Left lung (tissue), 10 donors: ENCODE measurements around the gene SLC4A11. TPM values are rescaled to one million over a fixed set of nuclear protein-coding genes. Genes with fewer than 3 reads are reported as not detected.
A peak's percentile ranks its signal among the peaks of the same experiment; 100 is the strongest.
"Not testable (repeated sequence)": the region's sequence is repeated elsewhere in the genome, so short reads cannot be mapped to it uniquely, and the experiment has no call there.

ENCODE experiments used
- ATAC-seq: fragments of 200-7000 bp; cut with Tn5 transposase; one replicate; pipeline ENCODE4 v1.9.1; 2020; ENCODE audit warnings: moderate library complexity
- DNase-seq, 4 donors: peaks; one replicate each; pipeline ENCODE4 v3.0.0-alpha.2; 2013 to 2020
- H3K27ac ChIP-seq, 2 donors: fragments of 200-600 bp; sonication (generic) in 1 of 2; one replicate each; pipeline versions ENCODE4 v1.5.0 to v1.8.0; 2020 to 2021
- H3K27me3 ChIP-seq, 2 donors: fragments of 200-600 bp; sonication (generic) in 1 of 2; one replicate each; pipeline versions ENCODE4 v1.5.0 to v1.8.0; 2020 to 2021
- H3K36me3 ChIP-seq, 2 donors: fragments of 200-600 bp; sonication (generic) in 1 of 2; one replicate each; pipeline versions ENCODE4 v1.5.0 to v1.8.0; 2020 to 2021
- H3K4me1 ChIP-seq, 2 donors: fragments of 200-600 bp; one replicate each; pipeline ENCODE4 v1.8.0; 2021
- H3K4me3 ChIP-seq, 2 donors: fragments of 200-600 bp; sonication (generic) in 1 of 2; one replicate each; pipeline versions ENCODE4 v1.5.0 to v1.8.0; 2020 to 2021; ENCODE audit warnings: mild to moderate bottlenecking in 1 of 2
- H3K9me3 ChIP-seq, 2 donors: fragments of 200-600 bp; sonication (generic) in 1 of 2; one replicate each; pipeline versions ENCODE4 v1.5.0 to v1.8.0; 2020 to 2021
- CTCF ChIP-seq, 2 donors: fragments of 200-600 bp; sonication (generic) in 1 of 2; IDR thresholded peaks; one replicate each; pipeline versions ENCODE4 v1.5.0 to v1.8.0; 2021; ENCODE audit warnings: antibody characterized with exemption in 2 of 2
- intact Hi-C, 2 donors: fragments of 100-400 bp; cut with DNase I; formaldehyde crosslinking; loops; one replicate each; pipeline versions ENCODE4 v1.11.2 to v1.14.2; 2022
- polyA plus RNA-seq, 6 donors: library from polyadenylated mRNA; unstranded; fragments of 120-200 nt; gene quantifications; one replicate each; pipeline ENCODE4 v1.2.1, GENCODE V29; 2013; ENCODE audit not compliant: insufficient read length in 6 of 6
- total RNA-seq, 2 donors: library from RNA; stranded (reverse); fragmentation: NEBNext Ultra II Directional; extraction: Animal tissue kit (Norgen Biotek cat#: 25700); gene quantifications; one replicate each; pipeline ENCODE4 v1.2.1, GENCODE V29; 2021
- donor health status: DM: no; HTN: yes; CAD: no.
- donor health status: DM: no; HTN: no; CAD: no.

SLC4A11 gene
- total and polyA plus RNA-seq, 8 donors: 0.44 to 4.8 (median 0.96) TPM

- no peaks in the 10 kb centered on the region for H3K4me1 ChIP-seq
- H3K4me3 ChIP-seq: no peak overlapping the region
- intact Hi-C loops: no loop called here
- DNase-seq: peak in 1 of 4 donors; percentile 77
- no peaks in the 10 kb centered on the region for H3K9me3 ChIP-seq
- no peak overlapping the region for H3K27ac ChIP-seq
- H3K27me3 ChIP-seq: no peaks in the 10 kb centered on the region
- no peak for ATAC-seq
- peaks cover 0 to 75% of the 10 kb centered on the region in 2 donors for H3K36me3 ChIP-seq
- no peak for TF ChIP-seq CTCF (IDR thresholded peaks at IDR 0.05)
These were observed 48.3 kb downstream of the SLC4A11 start for GRCh38 chr20:3190681-3191111.

GRCh38 chr20:3189561-3190131 is 49.3 kb downstream of the SLC4A11 start:
- peak in 1 of 4 donors; percentile 4 for DNase-seq
- intact Hi-C loops: no loop called here
- TF ChIP-seq CTCF (IDR thresholded peaks at IDR 0.05): no peak
- Histone ChIP-seq H3K4me1 (no peaks in the 10 kb centered on the region), H3K27ac (no peak overlapping the region), H3K27me3 (no peaks in the 10 kb centered on the region), H3K4me3 (no peak overlapping the region), H3K9me3 (no peaks in the 10 kb centered on the region), H3K36me3 (peaks cover 0 to 65% of the 10 kb centered on the region in 2 donors)
- ATAC-seq: no peak

- TF ChIP-seq CTCF (IDR thresholded peaks at IDR 0.05): no peak
- H3K27ac ChIP-seq: no peak overlapping the region
- no peaks in the 10 kb centered on the region for H3K9me3 ChIP-seq
- DNase-seq (peak in 1 of 4 donors; percentile 17), ATAC-seq (no peak)
- H3K27me3 ChIP-seq: no peaks in the 10 kb centered on the region
- H3K4me1 ChIP-seq: no peaks in the 10 kb centered on the region
- intact Hi-C loops: no loop called here
- H3K36me3 ChIP-seq: peaks cover 0 to 57% of the 10 kb centered on the region in 2 donors
- no peak overlapping the region for H3K4me3 ChIP-seq
These were observed 50.1 kb downstream of the SLC4A11 start for GRCh38 chr20:3188823-3189413.

GRCh38 chr20:3187861-3188260 is 51.1 kb downstream of the SLC4A11 start:
- peak in 1 of 4 donors; percentile 26 for DNase-seq
- H3K4me1 ChIP-seq, H3K9me3 ChIP-seq, H3K27ac ChIP-seq, ATAC-seq, H3K27me3 ChIP-seq, intact Hi-C loops, H3K4me3 ChIP-seq: not testable (repeated sequence)
- peaks cover 0 to 47% of the 10 kb centered on the region in 2 donors for H3K36me3 ChIP-seq

- Histone ChIP-seq H3K9me3 (no peaks in the 10 kb centered on the region), H3K36me3 (peaks cover 0 to 11% of the 10 kb centered on the region in 2 donors), H3K27ac (no peak overlapping the region), H3K27me3 (no peaks in the 10 kb centered on the region), H3K4me1 (no peaks in the 10 kb centered on the region), H3K4me3 (no peak overlapping the region)
- intact Hi-C loops: no loop called here
- TF ChIP-seq CTCF (IDR thresholded peaks at IDR 0.05): no peak
- ATAC-seq: no peak
- DNase-seq: peak in 1 of 4 donors; percentile 0
These were observed 54.9 kb downstream of the SLC4A11 start for GRCh38 chr20:3183896-3184612.

- peak in 1 of 4 donors; percentile 0 for DNase-seq
- ATAC-seq, H3K4me3 ChIP-seq, intact Hi-C loops, H3K36me3 ChIP-seq, H3K27me3 ChIP-seq, H3K9me3 ChIP-seq, H3K4me1 ChIP-seq, H3K27ac ChIP-seq: not testable (repeated sequence)
These were observed 56.6 kb downstream of the SLC4A11 start for GRCh38 chr20:3182429-3182828.
